ENCODE data around the gene ROGDI.

The ROGDI gene

GRCh38 chr16:4814542-4815173 lies 12.2 kb upstream of the ROGDI start:
- H3K9me3 ChIP-seq (ENCODE audit: control insufficient read depth in 5 of 5, low read length in 5 of 5) = no peaks in the 10 kb centered on the region
- H3K4me3 ChIP-seq (ENCODE audit: low read depth in 1 of 5, low read length in 5 of 5) = no peak overlapping the region
- no peaks in the 10 kb centered on the region for H3K4me1 ChIP-seq (ENCODE audit: control insufficient read depth in 5 of 5, insufficient read depth in 5 of 5, low read length in 5 of 5)
- H3K27ac ChIP-seq (ENCODE audit: low read depth, low read length) = no peak overlapping the region
- peaks cover 7 to 81% (median 77%) of the 10 kb centered on the region in 5 donors for H3K36me3 ChIP-seq (ENCODE audit: control insufficient read depth in 5 of 5, insufficient read depth in 5 of 5, low read length in 5 of 5)
- no peak overlapping the region for H3K9ac ChIP-seq (ENCODE audit: low read length in 5 of 5)
- no peaks in the 10 kb centered on the region for H3K27me3 ChIP-seq (ENCODE audit: control insufficient read depth in 5 of 5, insufficient read depth in 4 of 5, low read length in 5 of 5)

DNA sequence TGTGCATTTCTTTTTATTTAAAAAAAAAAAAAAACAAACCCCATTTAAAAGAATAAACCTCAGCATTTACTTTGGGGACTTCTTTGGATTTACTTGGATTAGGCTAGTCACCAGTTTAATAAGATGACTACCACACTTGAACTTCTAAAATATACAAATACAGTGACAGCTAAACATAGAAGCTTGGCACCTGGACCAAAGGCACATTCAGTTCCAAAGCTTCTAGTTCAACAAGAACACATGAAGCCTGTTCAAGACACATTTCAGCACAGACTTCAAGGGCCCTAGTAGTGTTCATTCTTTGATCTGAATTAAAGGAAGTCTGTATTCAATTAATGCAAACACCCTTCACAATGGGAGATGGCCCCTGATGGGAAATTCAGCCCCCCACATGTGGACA lies 11.6 kb upstream of the ROGDI start:
- no peaks in the 10 kb centered on the region for H3K9me3 ChIP-seq (ENCODE audit: control insufficient read depth in 5 of 5, low read length in 5 of 5)
- H3K4me3 ChIP-seq (ENCODE audit: low read depth in 1 of 5, low read length in 5 of 5) = no peak overlapping the region
- peaks cover 7 to 81% (median 76%) of the 10 kb centered on the region in 5 donors for H3K36me3 ChIP-seq (ENCODE audit: control insufficient read depth in 5 of 5, insufficient read depth in 5 of 5, low read length in 5 of 5)
- no peaks in the 10 kb centered on the region for H3K27me3 ChIP-seq (ENCODE audit: control insufficient read depth in 5 of 5, insufficient read depth in 4 of 5, low read length in 5 of 5)
- no peaks in the 10 kb centered on the region for H3K4me1 ChIP-seq (ENCODE audit: control insufficient read depth in 5 of 5, insufficient read depth in 5 of 5, low read length in 5 of 5)
- H3K9ac ChIP-seq (ENCODE audit: low read length in 5 of 5) = no peak overlapping the region
- no peak overlapping the region for H3K27ac ChIP-seq (ENCODE audit: low read depth, low read length)

DNA sequence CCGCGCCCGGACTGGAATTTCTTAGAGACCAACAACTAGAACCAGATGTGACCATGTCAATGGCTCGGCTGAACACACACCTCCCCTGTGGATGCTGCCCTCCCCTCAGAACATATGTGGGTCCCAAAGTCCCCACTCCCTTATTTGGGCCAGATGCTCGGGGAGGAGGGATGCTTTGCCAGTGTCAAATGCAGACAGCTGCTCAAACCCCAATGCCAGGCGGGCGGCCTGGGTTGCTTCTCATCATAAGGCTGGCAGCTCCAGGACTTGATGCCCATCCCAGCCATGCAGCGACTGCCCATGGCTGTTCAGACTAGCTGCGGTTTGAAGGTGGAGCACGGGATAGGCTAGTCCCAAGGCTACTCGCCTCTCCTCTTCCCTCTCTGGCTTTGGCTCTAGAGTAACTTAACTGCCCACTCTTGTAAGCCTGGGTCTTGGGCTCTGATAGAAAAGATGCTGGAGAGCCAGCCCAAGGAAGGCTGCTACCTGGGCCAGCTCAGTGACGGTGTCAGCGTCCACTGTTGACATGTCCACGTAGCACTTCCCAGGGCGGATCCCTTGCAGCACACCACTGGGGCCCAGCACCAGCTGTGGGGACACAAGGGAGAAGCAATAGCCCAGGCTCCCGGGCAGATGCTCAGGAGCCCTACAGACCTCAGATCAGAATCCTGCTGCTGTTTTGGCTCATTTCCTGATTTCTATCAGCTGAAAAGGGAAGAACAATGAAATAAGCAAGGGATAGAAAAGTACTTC lies 11.0 kb upstream of the ROGDI start:
- peaks cover 7 to 81% (median 74%) of the 10 kb centered on the region in 5 donors for H3K36me3 ChIP-seq (ENCODE audit: control insufficient read depth in 5 of 5, insufficient read depth in 5 of 5, low read length in 5 of 5)
- no peak overlapping the region for H3K4me3 ChIP-seq (ENCODE audit: low read depth in 1 of 5, low read length in 5 of 5)
- no peak overlapping the region for H3K9ac ChIP-seq (ENCODE audit: low read length in 5 of 5)
- no peak overlapping the region for H3K27ac ChIP-seq (ENCODE audit: low read depth, low read length)
- no peaks in the 10 kb centered on the region for H3K27me3 ChIP-seq (ENCODE audit: control insufficient read depth in 5 of 5, insufficient read depth in 4 of 5, low read length in 5 of 5)
- H3K4me1 ChIP-seq (ENCODE audit: control insufficient read depth in 5 of 5, insufficient read depth in 5 of 5, low read length in 5 of 5) = no peaks in the 10 kb centered on the region
- no peaks in the 10 kb centered on the region for H3K9me3 ChIP-seq (ENCODE audit: control insufficient read depth in 5 of 5, low read length in 5 of 5)

DNA sequence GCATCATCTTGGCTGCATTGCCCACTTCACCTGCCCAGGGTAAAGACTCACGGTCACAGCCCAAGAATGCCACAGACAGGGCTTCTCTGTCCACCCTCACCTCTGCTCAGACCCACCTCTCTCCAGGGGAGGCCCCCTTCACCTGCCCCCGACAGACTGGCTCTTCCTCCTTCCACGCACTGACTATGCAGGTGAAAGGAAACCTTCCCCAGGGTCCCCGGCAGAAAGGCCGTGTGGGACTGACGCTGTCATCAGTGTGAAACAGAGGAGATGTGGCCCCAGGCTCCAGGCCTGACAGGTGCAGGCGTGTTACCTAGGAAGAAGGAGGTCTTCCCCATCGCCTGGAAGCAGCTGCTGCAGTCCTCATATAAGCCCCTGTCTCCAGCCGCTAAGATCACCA lies 9.3 kb upstream of the ROGDI start:
- Histone ChIP-seq H3K9ac (ENCODE audit: low read length in 5 of 5) (no peak overlapping the region), H3K27ac (ENCODE audit: low read depth, low read length) (no peak overlapping the region), H3K9me3 (ENCODE audit: control insufficient read depth in 5 of 5, low read length in 5 of 5) (no peaks in the 10 kb centered on the region), H3K4me1 (ENCODE audit: control insufficient read depth in 5 of 5, insufficient read depth in 5 of 5, low read length in 5 of 5) (no peaks in the 10 kb centered on the region), H3K36me3 (ENCODE audit: control insufficient read depth in 5 of 5, insufficient read depth in 5 of 5, low read length in 5 of 5) (peaks cover 7 to 83% (median 76%) of the 10 kb centered on the region in 5 donors), H3K27me3 (ENCODE audit: control insufficient read depth in 5 of 5, insufficient read depth in 4 of 5, low read length in 5 of 5) (no peaks in the 10 kb centered on the region), H3K4me3 (ENCODE audit: low read depth in 1 of 5, low read length in 5 of 5) (no peak overlapping the region)

GRCh38 chr16:4811242-4811641 lies 8.8 kb upstream of the ROGDI start:
- H3K27me3 ChIP-seq (ENCODE audit: control insufficient read depth in 5 of 5, insufficient read depth in 4 of 5, low read length in 5 of 5) = no peaks in the 10 kb centered on the region
- H3K9ac ChIP-seq (ENCODE audit: low read length in 5 of 5) = no peak overlapping the region
- no peak overlapping the region for H3K27ac ChIP-seq (ENCODE audit: low read depth, low read length)
- H3K9me3 ChIP-seq (ENCODE audit: control insufficient read depth in 5 of 5, low read length in 5 of 5) = no peaks in the 10 kb centered on the region
- H3K4me3 ChIP-seq (ENCODE audit: low read depth in 1 of 5, low read length in 5 of 5) = no peak overlapping the region
- peaks cover 7 to 84% (median 76%) of the 10 kb centered on the region in 5 donors for H3K36me3 ChIP-seq (ENCODE audit: control insufficient read depth in 5 of 5, insufficient read depth in 5 of 5, low read length in 5 of 5)
- H3K4me1 ChIP-seq (ENCODE audit: control insufficient read depth in 5 of 5, insufficient read depth in 5 of 5, low read length in 5 of 5) = no peaks in the 10 kb centered on the region

DNA sequence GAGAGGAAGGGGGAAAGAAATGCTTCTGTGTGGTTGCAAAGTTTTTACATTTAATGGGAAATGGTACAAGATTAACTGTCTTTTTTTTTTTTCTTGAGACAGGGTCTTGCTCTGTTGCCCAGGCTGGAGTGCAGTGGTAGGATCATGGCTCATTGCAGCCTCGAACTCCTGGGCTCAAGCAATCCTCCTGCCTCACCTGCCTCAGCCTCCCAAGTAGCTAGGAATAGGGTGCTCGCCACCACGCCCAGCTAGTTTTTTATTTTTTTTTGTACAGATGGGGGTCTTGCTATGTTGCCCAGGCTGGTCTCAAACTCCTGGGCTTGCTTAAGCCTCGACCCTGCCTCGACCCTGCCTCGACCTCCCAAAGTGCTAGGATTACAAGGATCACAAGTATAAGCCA lies 3.8 kb upstream of the ROGDI start:
- Histone ChIP-seq H3K27me3 (ENCODE audit: control insufficient read depth in 5 of 5, insufficient read depth in 4 of 5, low read length in 5 of 5) (no peaks in the 10 kb centered on the region), H3K9ac (ENCODE audit: low read length in 5 of 5) (no peak overlapping the region), H3K9me3 (ENCODE audit: control insufficient read depth in 5 of 5, low read length in 5 of 5) (no peaks in the 10 kb centered on the region), H3K4me1 (ENCODE audit: control insufficient read depth in 5 of 5, insufficient read depth in 5 of 5, low read length in 5 of 5) (peaks cover 0 to 20% (median 18%) of the 10 kb centered on the region in 5 donors), H3K4me3 (ENCODE audit: low read depth in 1 of 5, low read length in 5 of 5) (no peak overlapping the region), H3K27ac (ENCODE audit: low read depth, low read length) (no peak overlapping the region), H3K36me3 (ENCODE audit: control insufficient read depth in 5 of 5, insufficient read depth in 5 of 5, low read length in 5 of 5) (peaks cover 0 to 62% (median 48%) of the 10 kb centered on the region in 5 donors)

DNA sequence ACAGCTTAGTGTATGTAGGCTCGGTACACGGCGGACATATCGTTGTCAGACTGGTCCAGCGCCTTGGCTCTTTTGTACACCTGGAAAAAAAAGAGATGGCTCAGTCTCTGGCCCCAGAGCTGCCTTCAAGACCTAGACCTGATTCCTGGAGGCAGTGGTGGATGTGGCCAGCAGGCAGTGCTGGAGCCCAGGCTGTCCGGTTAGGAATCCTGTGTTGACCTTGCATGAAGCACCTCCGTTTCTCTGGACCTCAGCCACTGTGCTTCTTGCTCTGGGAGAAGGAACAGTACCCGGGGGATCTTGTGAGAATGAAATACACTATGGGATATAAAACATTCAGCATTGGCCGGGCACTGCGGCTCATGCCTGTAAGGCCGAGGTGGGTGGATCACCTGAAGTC lies 2.8 kb upstream of the ROGDI start:
- H3K4me1 ChIP-seq (ENCODE audit: control insufficient read depth in 5 of 5, insufficient read depth in 5 of 5, low read length in 5 of 5) = peaks cover 0 to 30% (median 18%) of the 10 kb centered on the region in 5 donors
- no peaks in the 10 kb centered on the region for H3K9me3 ChIP-seq (ENCODE audit: control insufficient read depth in 5 of 5, low read length in 5 of 5)
- no peak overlapping the region for H3K4me3 ChIP-seq (ENCODE audit: low read depth in 1 of 5, low read length in 5 of 5)
- H3K27me3 ChIP-seq (ENCODE audit: control insufficient read depth in 5 of 5, insufficient read depth in 4 of 5, low read length in 5 of 5) = no peaks in the 10 kb centered on the region
- no peak overlapping the region for H3K27ac ChIP-seq (ENCODE audit: low read depth, low read length)
- peaks cover 0 to 56% (median 39%) of the 10 kb centered on the region in 5 donors for H3K36me3 ChIP-seq (ENCODE audit: control insufficient read depth in 5 of 5, insufficient read depth in 5 of 5, low read length in 5 of 5)
- H3K9ac ChIP-seq (ENCODE audit: low read length in 5 of 5) = no peak overlapping the region

GRCh38 chr16:4803898-4804762 lies 1.7 kb upstream of the ROGDI start:
- Histone ChIP-seq H3K9me3 (ENCODE audit: control insufficient read depth in 5 of 5, low read length in 5 of 5) (no peaks in the 10 kb centered on the region), H3K36me3 (ENCODE audit: control insufficient read depth in 5 of 5, insufficient read depth in 5 of 5, low read length in 5 of 5) (peaks cover 0 to 45% (median 34%) of the 10 kb centered on the region in 5 donors), H3K9ac (ENCODE audit: low read length in 5 of 5) (no peak overlapping the region)

GRCh38 chr16:4803401-4803844 lies 990 bp upstream of the ROGDI start:
- H3K4me3 ChIP-seq (ENCODE audit: low read depth in 1 of 5, low read length in 5 of 5) = peak overlapping the region in 4 of 5 donors; percentile 71 to 85 (median 80)
- H3K4me1 ChIP-seq (ENCODE audit: control insufficient read depth in 5 of 5, insufficient read depth in 5 of 5, low read length in 5 of 5) = peaks cover 0 to 33% (median 18%) of the 10 kb centered on the region in 5 donors
- peaks cover 0 to 41% (median 31%) of the 10 kb centered on the region in 5 donors for H3K36me3 ChIP-seq (ENCODE audit: control insufficient read depth in 5 of 5, insufficient read depth in 5 of 5, low read length in 5 of 5)
- no peak overlapping the region for H3K27ac ChIP-seq (ENCODE audit: low read depth, low read length)
- peak overlapping the region in 2 of 5 donors; percentile 6 to 66 for H3K9ac ChIP-seq (ENCODE audit: low read length in 5 of 5)
- H3K27me3 ChIP-seq (ENCODE audit: control insufficient read depth in 5 of 5, insufficient read depth in 4 of 5, low read length in 5 of 5) = no peaks in the 10 kb centered on the region
- no peaks in the 10 kb centered on the region for H3K9me3 ChIP-seq (ENCODE audit: control insufficient read depth in 5 of 5, low read length in 5 of 5)

More at GRCh38 chr16:4803898-4804762, 1.7 kb upstream of the ROGDI start:
- H3K27me3 ChIP-seq (ENCODE audit: control insufficient read depth in 5 of 5, insufficient read depth in 4 of 5, low read length in 5 of 5) = no peaks in the 10 kb centered on the region
- H3K4me1 ChIP-seq (ENCODE audit: control insufficient read depth in 5 of 5, insufficient read depth in 5 of 5, low read length in 5 of 5) = peaks cover 0 to 33% (median 18%) of the 10 kb centered on the region in 5 donors
- H3K4me3 ChIP-seq (ENCODE audit: low read depth in 1 of 5, low read length in 5 of 5) = no peak overlapping the region
- H3K27ac ChIP-seq (ENCODE audit: low read depth, low read length) = no peak overlapping the region

All from subcutaneous abdominal adipose tissue (tissue), 5 donors.